Camera-type eye (tissue), 1 donor: ENCODE results near the gene SPATA9. TPM values are rescaled to one million over a fixed set of nuclear protein-coding genes. Genes with fewer than 3 reads are reported as not detected.

ENCODE experiments used
- total RNA-seq: library from RNA; depleted of rRNA; stranded (reverse); fragments of >200 nt; gene quantifications from one replicate; pipeline ENCODE4 v1.2.3, GENCODE V29; 2014

Gene SPATA9
- not detected for total RNA-seq

GRCh38 chr5:95682891-95683290, at the start of gene SPATA9:
Gene SPATA9, minus strand, starts transcription at chr5:95682991. Its CDS starts 137 bp downstream, at chr5:95682854.

GRCh38 chr5:95730730-95731570, 48.2 kb upstream of the SPATA9 start, which contains the start of gene RHOBTB3:
Gene RHOBTB3, plus strand, starts transcription at chr5:95731336. Its CDS starts 347 bp downstream, at chr5:95731683.

GRCh38 chr5:95646569-95647431, 36.0 kb downstream of the SPATA9 start, which contains the start of gene RFESD:
Gene RFESD, plus strand, starts transcription at chr5:95646777. Its CDS starts 5,495 bp downstream, at chr5:95652272.

GRCh38 chr5:95620030-95620869, 62.5 kb downstream of the SPATA9 start, which contains the start of gene GPR150:
Gene GPR150, plus strand, starts transcription at chr5:95620087. Its CDS starts 189 bp downstream, at chr5:95620276.

Other genes with a start within 250 kb of the SPATA9 start
- gene SKIC3, start 128.0 kb downstream of the SPATA9 start, total RNA-seq: 199 TPM
- gene ARSK, start 127.9 kb downstream of the SPATA9 start, total RNA-seq: 14.5 TPM
- not detected for gene GPR150, start 62.9 kb downstream of the SPATA9 start, total RNA-seq
- gene RFESD, start 36.2 kb downstream of the SPATA9 start, total RNA-seq: 4.8 TPM
- 176 TPM for gene RHOBTB3, start 48.3 kb upstream of the SPATA9 start, total RNA-seq
- 6.7 TPM for gene GLRX, start 139.7 kb upstream of the SPATA9 start, total RNA-seq